WTC11 (cell line): ENCODE results near the gene FUNDC2.

Experiments used
- CTCF ChIP-seq: fragments of 200-600 bp; IDR thresholded peaks from 2 replicates; pipeline ENCODE4 v1.8.0; 2022; ENCODE audit warnings: antibody characterized with exemption
- FOXK1 ChIP-seq: sonication (generic); formaldehyde crosslinking; IDR thresholded peaks from 2 replicates; pipeline ENCODE4 v1.8.0; 2022; ENCODE audit warnings: mild to moderate bottlenecking, moderate library complexity, missing genetic modification reagents
- NR2C2 ChIP-seq: sonication (generic); formaldehyde crosslinking; IDR thresholded peaks from 2 replicates; pipeline ENCODE4 v1.8.0; 2022; ENCODE audit warnings: mild to moderate bottlenecking, missing genetic modification reagents
- USF1 ChIP-seq: sonication (generic); formaldehyde crosslinking; IDR thresholded peaks from 2 replicates; pipeline ENCODE4 v1.8.0; 2022; ENCODE audit warnings: mild to moderate bottlenecking, missing genetic modification reagents

- TF ChIP-seq FOXK1 (CRISPR knock-in tag) (no peak), CTCF (no peak), NR2C2 (CRISPR knock-in tag) (no peak), USF1 (CRISPR knock-in tag) (no peak)
Measured at GRCh38 chrX:154981116-154981411, 45.6 kb upstream of the FUNDC2 start.
